ENCODE measurements around the gene MAPK11. TPM values are rescaled to one million over a fixed set of nuclear protein-coding genes. Genes with fewer than 3 reads are reported as not detected.

The MAPK11 gene
- total RNA-seq, 2 donors from 2014 or later: 11.4 to 14.1 TPM

- Histone ChIP-seq H3K9me3 (no peaks in the 10 kb centered on the region), H3K4me1 (replicated peaks) (peaks cover 21% of the 10 kb centered on the region), H3K36me3 (no peaks in the 10 kb centered on the region), H3K27me3 (replicated peaks; ENCODE audit: insufficient read depth) (no peaks in the 10 kb centered on the region), H3K27ac (no peak overlapping the region), H3K4me3 (no peak overlapping the region)
- intact Hi-C loops (cut with DNase I): no loop called here
- DNase-seq (ENCODE audit: low spot score): no peak
- TF ChIP-seq POLR2A (IDR thresholded peaks at IDR 0.05): no peak
- TF ChIP-seq CTCF (IDR thresholded peaks at IDR 0.05): no peak
- no peak for TF ChIP-seq POLR2AphosphoS5 (IDR thresholded peaks at IDR 0.05)
- WGBS: 83% methylated on average over 24 of the region's 29 CpGs
These were observed 21.7 kb downstream of the MAPK11 start for GRCh38 chr22:50248196-50249081.

- H3K27me3 ChIP-seq (replicated peaks; ENCODE audit: insufficient read depth): no peaks in the 10 kb centered on the region
- no peak overlapping the region for H3K27ac ChIP-seq
- intact Hi-C loops (cut with DNase I): no loop called here
- TF ChIP-seq POLR2A (IDR thresholded peaks at IDR 0.05): no peak
- TF ChIP-seq POLR2AphosphoS5 (IDR thresholded peaks at IDR 0.05): peak; percentile 12
- TF ChIP-seq CTCF (IDR thresholded peaks at IDR 0.05): no peak
- no peaks in the 10 kb centered on the region for H3K9me3 ChIP-seq
- no peak overlapping the region for H3K4me3 ChIP-seq
- no peaks in the 10 kb centered on the region for H3K36me3 ChIP-seq
- no peak for DNase-seq (ENCODE audit: low spot score)
- 37% methylated on average over 12 of the region's 16 CpGs for WGBS
- peaks cover 24% of the 10 kb centered on the region for H3K4me1 ChIP-seq (replicated peaks)
These were observed 22.4 kb downstream of the MAPK11 start for GRCh38 chr22:50247748-50248147.

- intact Hi-C loops (cut with DNase I): no loop called here
- 83% methylated on average over 18 of the region's 20 CpGs for WGBS
- Histone ChIP-seq H3K36me3 (no peaks in the 10 kb centered on the region), H3K27ac (no peak overlapping the region), H3K27me3 (replicated peaks; ENCODE audit: insufficient read depth) (no peaks in the 10 kb centered on the region), H3K4me3 (peak overlapping the region in 1 of 2 donors; percentile 95), H3K9me3 (no peaks in the 10 kb centered on the region), H3K4me1 (replicated peaks) (peaks cover 23% of the 10 kb centered on the region)
- no peak for DNase-seq (ENCODE audit: low spot score)
- TF ChIP-seq CTCF (IDR thresholded peaks at IDR 0.05) (no peak), POLR2A (IDR thresholded peaks at IDR 0.05) (no peak), POLR2AphosphoS5 (IDR thresholded peaks at IDR 0.05) (no peak)
These were observed 23.7 kb downstream of the MAPK11 start for GRCh38 chr22:50246242-50247175.

- no peaks in the 10 kb centered on the region for H3K36me3 ChIP-seq
- DNase-seq (ENCODE audit: low spot score): no peak
- intact Hi-C loops (cut with DNase I): no loop called here
- H3K27me3 ChIP-seq (replicated peaks; ENCODE audit: insufficient read depth): no peaks in the 10 kb centered on the region
- no peak for TF ChIP-seq CTCF (IDR thresholded peaks at IDR 0.05)
- H3K27ac ChIP-seq: peak overlapping the region; percentile 85 to 88
- H3K4me3 ChIP-seq: peak overlapping the region; percentile 80 to 95
- no peaks in the 10 kb centered on the region for H3K9me3 ChIP-seq
- WGBS: 11% methylated on average over 49 of the region's 53 CpGs
- peaks cover 24% of the 10 kb centered on the region for H3K4me1 ChIP-seq (replicated peaks)
These were observed 24.7 kb downstream of the MAPK11 start for GRCh38 chr22:50245214-50246072.

Data from prostate gland (tissue), 2 donors.